HL-60 (cell line): Measurements from ENCODE around the gene PPP1R13L.

ENCODE experiments used
- DNase-seq, 2 experiments: peaks; one replicate each; pipeline ENCODE4 v3.0.0-alpha.2; 2010 to 2020; ENCODE audit warnings: low read depth in 1 of 2, low spot score in 1 of 2
- H3K27ac ChIP-seq: fragments of 250-450 bp; sonication (Bioruptor Pico); replicated peaks from 2 replicates; pipeline ENCODE4 v1.5.1; 2020; ENCODE audit warnings: mild to moderate bottlenecking, moderate library complexity
- H3K27me3 ChIP-seq: fragments of 250-450 bp; sonication (Bioruptor Pico); 2 replicates; pipeline ENCODE4 v1.5.1; 2021; ENCODE audit warnings: mild to moderate bottlenecking, moderate library complexity; ENCODE audit not compliant: insufficient read depth, poor library complexity, severe bottlenecking
- H3K4me3 ChIP-seq: replicated peaks from 2 replicates; pipeline ENCODE4 v1.5.1; 2011; ENCODE audit warnings: mild to moderate bottlenecking, control low read depth, low read length; ENCODE audit not compliant: insufficient read depth
- CTCF ChIP-seq: IDR thresholded peaks from one replicate; pipeline ENCODE4 v1.5.1; 2011; ENCODE audit warnings: low read length, control low read depth, inconsistent platforms; ENCODE audit not compliant: insufficient read depth
- GABPA ChIP-seq: IDR thresholded peaks from 2 replicates; pipeline ENCODE4 v1.6.1; 2012; ENCODE audit warnings: low read depth
- POLR2AphosphoS5 ChIP-seq: IDR thresholded peaks from 2 replicates; pipeline ENCODE4 v1.6.1; 2012; ENCODE audit warnings: low read depth
- REST ChIP-seq: IDR thresholded peaks from 2 replicates; pipeline ENCODE4 v1.6.1; 2012; ENCODE audit warnings: low read depth; ENCODE audit not compliant: insufficient replicate concordance
- SPI1 ChIP-seq: IDR thresholded peaks from 2 replicates; pipeline ENCODE4 v1.6.1; 2012; ENCODE audit warnings: low read depth, mild to moderate bottlenecking, borderline replicate concordance

The PPP1R13L gene

GRCh38 chr19:45340899-45341453 is 63.9 kb downstream of the PPP1R13L start:
- Histone ChIP-seq H3K27ac (no peak overlapping the region), H3K27me3 (peaks cover 4% of the 10 kb centered on the region), H3K4me3 (peak overlapping the region; percentile 30)
- no peak for DNase-seq
- TF ChIP-seq GABPA, result no peak
- TF ChIP-seq POLR2AphosphoS5, result no peak
- TF ChIP-seq CTCF, result no peak
- no peak for TF ChIP-seq SPI1
- TF ChIP-seq REST, result no peak

- Histone ChIP-seq H3K27me3 (peaks cover 4% of the 10 kb centered on the region), H3K4me3 (peak within 1 kb of the TSS; percentile 30), H3K27ac (no peak within 1 kb of the TSS)
- no peak for DNase-seq
- TF ChIP-seq GABPA, result no peak
- TF ChIP-seq CTCF, result no peak
- no peak for TF ChIP-seq REST
- TF ChIP-seq SPI1, result no peak
- TF ChIP-seq POLR2AphosphoS5, result no peak
These were observed 64.5 kb downstream of the PPP1R13L start, which contains the start of gene KLC3 for GRCh38 chr19:45340232-45340898. KLC3 (plus strand) TSS chr19:45340750; CDS start chr19:45345542, 4,792 bp downstream.

GRCh38 chr19:45339629-45340028 is 65.2 kb downstream of the PPP1R13L start:
- TF ChIP-seq POLR2AphosphoS5 (no peak), SPI1 (no peak), REST (no peak), GABPA (no peak), CTCF (no peak)
- Histone ChIP-seq H3K27ac (no peak overlapping the region), H3K4me3 (no peak overlapping the region), H3K27me3 (peaks cover 4% of the 10 kb centered on the region)
- no peak for DNase-seq
